Activated CD4-positive, alpha-beta T cell treated with anti-CD3 and anti-CD28 coated beads, Interleukin-2, amount 50 U/mL, for 24 hours (primary cell): Measurements from ENCODE around the gene GUCY1A2.

Source experiments
- DNase-seq, 2 donors: peaks; one replicate each; pipeline ENCODE4 v3.0.0-alpha.2; 2020; ENCODE audit warnings: low read depth in 1 of 2, low spot score in 1 of 2

The GUCY1A2 gene

GRCh38 chr11:106998116-106998915 is 20.0 kb downstream of the GUCY1A2 start:
- no peak for DNase-seq

GRCh38 chr11:106997227-106997626 is 21.0 kb downstream of the GUCY1A2 start:
- DNase-seq: no peak

- DNase-seq: no peak
Measured at GRCh38 chr11:106996691-106997090, 21.6 kb downstream of the GUCY1A2 start.

- DNase-seq: no peak
Measured at GRCh38 chr11:106990331-106990730, 27.9 kb downstream of the GUCY1A2 start.

- DNase-seq: no peak
Measured at GRCh38 chr11:106989078-106989455, 29.2 kb downstream of the GUCY1A2 start.

GRCh38 chr11:106988151-106989077 is 29.9 kb downstream of the GUCY1A2 start:
- no peak for DNase-seq

GRCh38 chr11:106986673-106987072 is 31.6 kb downstream of the GUCY1A2 start:
- no peak for DNase-seq

- DNase-seq: no peak
Measured at GRCh38 chr11:106986261-106986660, 32.0 kb downstream of the GUCY1A2 start.

- no peak for DNase-seq
Measured at GRCh38 chr11:106983991-106984390, 34.3 kb downstream of the GUCY1A2 start.

GRCh38 chr11:106983261-106983660 is 35.0 kb downstream of the GUCY1A2 start:
- no peak for DNase-seq

- DNase-seq: no peak
Measured at GRCh38 chr11:106974831-106975230, 43.4 kb downstream of the GUCY1A2 start.

- DNase-seq: no peak
Measured at GRCh38 chr11:106971864-106972263, 46.4 kb downstream of the GUCY1A2 start.

- DNase-seq: no peak
Measured at GRCh38 chr11:106969644-106970355, 48.5 kb downstream of the GUCY1A2 start.

- DNase-seq: no peak
Measured at GRCh38 chr11:106962995-106963394, 55.3 kb downstream of the GUCY1A2 start.

GRCh38 chr11:106961518-106961917 is 56.8 kb downstream of the GUCY1A2 start:
- no peak for DNase-seq

- DNase-seq: no peak
Measured at GRCh38 chr11:106961048-106961447, 57.2 kb downstream of the GUCY1A2 start.

- no peak for DNase-seq
Measured at GRCh38 chr11:106959800-106960199, 58.5 kb downstream of the GUCY1A2 start.

- DNase-seq: no peak
Measured at GRCh38 chr11:106959386-106959785, 58.9 kb downstream of the GUCY1A2 start.

GRCh38 chr11:106958517-106959248 is 59.6 kb downstream of the GUCY1A2 start:
- no peak for DNase-seq

- no peak for DNase-seq
Measured at GRCh38 chr11:106957030-106957482, 61.2 kb downstream of the GUCY1A2 start.

GRCh38 chr11:106950067-106950491 is 68.2 kb downstream of the GUCY1A2 start:
- DNase-seq: no peak
